HG03432 (cell line): ENCODE measurements around the gene CADPS2.

Experiments
- ATAC-seq: cut with Tn5 transposase; IDR thresholded peaks from one replicate; pipeline ENCODE4 v1.9.1; 2021; ENCODE audit warnings: mild to moderate bottlenecking, moderate library complexity; ENCODE audit not compliant: unreplicated experiment

The CADPS2 gene

GRCh38 chr7:122327969-122328368 lies 558.3 kb downstream of the CADPS2 start:
- ATAC-seq: no peak

- no peak for ATAC-seq
Measured at GRCh38 chr7:122316467-122317388, 569.5 kb downstream of the CADPS2 start.

DNA sequence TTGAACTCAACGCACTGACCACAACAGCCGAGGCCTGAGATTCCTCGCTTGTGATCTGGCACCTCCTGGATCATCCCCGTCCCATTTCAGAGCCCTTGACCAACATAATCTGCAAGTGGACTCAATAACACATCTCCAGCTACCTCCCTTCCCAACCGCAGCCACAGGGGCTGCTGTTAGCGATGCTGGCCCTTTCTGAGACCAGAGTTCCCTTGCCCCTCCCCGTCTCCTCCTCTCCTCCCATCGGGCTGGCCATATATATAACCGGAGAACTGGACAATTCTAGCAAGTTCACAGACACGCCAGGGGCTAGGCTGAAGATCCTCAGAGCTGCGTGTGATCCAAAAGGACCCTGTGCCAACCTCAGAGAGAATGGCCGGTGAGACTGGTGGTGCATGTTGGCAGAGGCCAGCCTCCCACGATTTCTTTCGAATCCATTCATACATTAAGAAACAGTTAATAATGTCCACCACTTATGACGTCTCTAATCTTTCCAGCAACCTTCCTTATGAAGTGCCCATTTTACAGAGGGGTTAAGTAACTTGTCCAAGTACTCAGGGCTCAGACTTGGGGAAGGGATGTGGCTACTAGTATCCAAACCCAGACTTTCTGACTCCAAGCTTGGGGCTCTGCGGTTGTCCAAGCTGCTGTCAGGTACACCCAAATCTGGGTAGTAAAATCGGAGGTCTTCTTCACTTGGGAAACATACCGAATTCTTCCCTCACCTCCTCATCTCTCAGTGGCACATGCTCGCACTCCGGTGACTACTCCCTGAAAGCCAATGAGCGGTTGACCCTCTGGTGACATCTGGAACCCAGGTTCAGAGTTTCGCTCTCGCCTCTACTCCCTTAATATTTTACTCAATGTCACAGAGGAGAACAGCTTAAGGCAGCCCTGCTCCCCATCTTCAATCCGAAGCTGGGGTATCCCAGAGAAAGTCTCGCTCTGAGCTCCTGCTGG lies 570.5 kb downstream of the CADPS2 start:
- no peak for ATAC-seq

DNA sequence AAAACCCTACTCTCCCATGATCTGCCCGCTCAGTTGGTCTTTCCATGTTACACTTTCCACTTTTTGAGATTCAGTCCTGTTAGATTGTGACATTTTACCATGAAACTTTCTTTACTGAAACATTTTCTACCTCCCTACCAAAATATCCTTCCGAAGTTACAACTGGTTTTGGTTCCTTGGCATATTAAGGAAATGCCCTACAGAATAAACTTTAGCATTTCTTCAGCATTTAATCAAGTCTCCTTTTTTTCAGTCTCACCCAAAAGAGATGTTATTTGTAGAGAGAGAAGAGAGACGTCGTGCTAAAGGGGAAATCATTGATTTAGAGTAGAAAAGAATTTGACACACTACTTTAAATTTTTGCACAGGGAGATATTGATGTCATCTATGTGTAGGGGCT lies 572.0 kb downstream of the CADPS2 start:
- no peak for ATAC-seq

DNA sequence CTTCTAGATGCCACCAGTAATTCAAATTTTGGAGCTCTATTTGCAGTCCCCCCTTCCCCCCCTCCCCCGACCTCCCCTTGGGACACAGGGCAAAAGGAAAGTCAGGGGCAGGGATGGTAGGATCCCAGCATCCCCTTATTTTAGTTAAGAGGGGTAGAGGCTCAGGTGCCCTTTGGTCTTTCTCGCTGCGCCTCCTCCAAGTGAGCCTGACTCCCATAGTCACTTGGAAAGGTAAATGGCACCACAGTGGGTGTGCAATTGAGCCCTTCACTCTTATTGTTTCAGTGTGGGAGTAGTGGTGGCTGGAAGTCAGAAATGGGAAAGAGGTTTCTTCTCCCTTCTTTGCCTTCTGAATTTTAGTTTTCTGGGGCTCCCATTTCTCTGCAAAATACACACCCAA lies 573.5 kb downstream of the CADPS2 start:
- ATAC-seq: no peak

DNA sequence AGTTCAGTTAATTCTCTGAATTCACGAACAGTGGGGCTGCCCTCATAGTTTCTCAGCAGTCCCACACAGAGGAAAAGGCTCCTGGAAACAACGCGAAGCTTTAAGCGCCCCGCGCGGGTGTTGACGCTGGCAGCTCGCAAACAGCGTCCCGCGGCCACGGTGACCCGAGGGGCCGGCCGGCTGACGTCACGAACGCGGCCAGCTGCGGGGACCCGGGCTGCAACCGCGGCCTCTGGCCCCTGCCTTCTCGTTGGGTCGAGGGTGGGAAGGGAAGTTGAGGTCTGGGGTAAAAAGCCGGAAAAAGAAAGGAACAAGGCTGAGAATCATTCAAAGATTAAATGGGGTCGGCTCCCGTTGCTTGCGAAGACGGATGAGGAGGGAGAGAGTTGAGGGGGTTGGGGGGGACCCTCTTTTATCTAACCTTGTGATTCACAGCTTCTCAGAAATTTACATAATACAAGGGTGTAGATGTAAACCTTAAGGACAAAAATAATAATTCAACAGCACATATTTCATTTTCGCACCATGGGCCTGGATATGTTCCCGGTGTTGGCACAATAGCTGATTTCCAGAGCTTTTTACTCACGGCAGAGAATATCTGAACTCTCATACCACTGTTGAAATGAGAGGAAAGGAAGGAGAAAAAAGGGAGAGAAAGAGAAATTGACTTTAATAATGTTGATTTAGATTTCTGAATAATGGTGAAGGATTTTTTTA lies 574.4 kb downstream of the CADPS2 start:
- ATAC-seq: no peak

DNA sequence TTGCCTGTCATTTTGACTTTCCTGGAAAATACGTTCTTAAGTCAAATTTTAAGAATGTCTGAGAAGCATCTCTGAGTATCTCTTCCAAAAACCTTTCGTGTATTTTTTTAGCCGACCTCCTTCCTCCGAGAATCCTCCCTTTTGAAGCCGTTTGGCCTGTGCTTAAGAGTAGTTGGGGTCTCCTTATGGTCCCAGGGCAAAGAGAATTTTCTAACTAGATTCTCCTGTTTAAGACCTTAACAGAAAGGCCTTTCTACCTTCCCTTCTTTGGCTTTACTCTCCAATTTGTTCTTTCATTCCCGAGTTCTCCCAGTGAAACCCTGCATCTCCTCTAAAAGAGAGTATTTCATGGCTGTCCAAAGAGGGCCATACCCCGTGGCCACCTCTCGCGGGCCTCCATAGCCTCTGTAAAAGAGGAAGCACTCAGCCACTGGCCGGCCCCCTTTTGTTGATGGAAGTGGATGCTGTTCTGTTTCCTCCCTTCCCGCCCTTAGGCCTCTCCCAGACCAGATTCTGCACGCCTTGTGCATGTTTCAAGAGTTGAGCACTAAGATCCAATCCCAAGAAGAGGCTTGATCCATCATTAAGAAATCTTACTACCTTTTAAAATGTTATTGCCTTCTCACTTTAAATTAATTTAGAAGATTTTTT lies 575.1 kb downstream of the CADPS2 start:
- ATAC-seq: no peak

DNA sequence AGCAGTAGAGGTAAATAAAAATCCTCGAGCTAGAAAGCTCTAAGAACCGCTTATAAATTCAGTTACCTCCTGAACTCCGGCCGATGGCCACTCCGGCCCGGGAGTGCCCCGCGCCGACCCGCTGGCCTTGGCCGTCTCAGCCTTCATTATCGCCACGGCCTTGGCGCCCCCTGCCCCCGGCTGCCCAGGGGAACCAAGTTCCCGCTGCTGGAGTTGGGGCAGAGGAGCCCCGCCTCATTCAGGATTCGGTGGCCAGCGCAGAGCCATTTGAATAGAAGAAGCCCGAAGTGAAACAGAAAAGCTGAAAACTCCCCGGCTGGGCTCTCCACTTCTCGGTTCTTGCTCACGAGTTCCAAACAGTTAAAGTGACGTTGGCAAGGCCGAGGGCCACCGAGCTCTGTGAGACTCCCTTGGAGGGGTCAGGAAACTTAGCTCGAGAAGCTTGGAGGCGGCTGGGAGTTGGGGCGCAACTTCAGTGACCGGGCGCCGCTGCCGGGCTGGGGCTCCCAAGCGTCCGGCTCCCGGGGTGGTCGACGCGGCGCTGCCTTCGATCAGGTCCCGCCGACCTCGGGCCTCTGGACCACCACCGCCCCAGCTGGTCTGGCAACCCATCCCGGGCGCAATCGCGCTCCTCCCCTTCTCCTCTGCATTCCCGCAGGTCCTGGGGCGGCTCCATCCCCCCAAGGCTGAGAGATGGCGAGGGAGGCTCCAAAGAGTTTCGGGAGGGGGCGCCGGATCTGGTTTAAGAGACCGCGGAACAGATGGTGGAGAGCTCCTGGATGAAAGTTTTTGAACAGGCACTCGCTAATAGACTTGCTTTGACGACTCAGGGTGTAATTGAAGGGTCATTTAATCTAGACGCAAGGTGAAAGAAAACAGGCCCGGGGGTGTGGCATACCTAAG lies 575.9 kb downstream of the CADPS2 start:
- ATAC-seq: peak; percentile 65

- no peak for ATAC-seq
Measured at GRCh38 chr7:122309421-122309820, 576.8 kb downstream of the CADPS2 start.

DNA sequence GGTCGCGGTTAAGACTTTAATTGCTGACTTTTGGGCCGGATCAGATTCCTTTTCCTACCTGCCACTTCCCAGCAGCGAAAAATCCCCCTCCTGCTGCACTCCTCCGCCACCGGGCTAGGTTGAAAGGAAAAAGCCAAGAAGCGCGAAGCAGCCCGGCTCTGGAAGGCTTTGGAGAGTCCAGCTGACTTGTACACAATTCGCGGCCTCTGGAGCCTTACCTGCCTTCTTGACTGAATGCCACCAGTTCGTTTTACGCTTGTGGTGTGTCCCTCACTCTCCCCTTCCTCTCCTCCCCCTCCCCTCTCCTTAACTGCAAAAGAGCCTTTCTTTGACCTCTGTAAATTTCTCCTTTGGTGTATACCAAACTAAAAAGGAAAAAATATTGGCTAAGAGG lies 579.0 kb downstream of the CADPS2 start:
- no peak for ATAC-seq

DNA sequence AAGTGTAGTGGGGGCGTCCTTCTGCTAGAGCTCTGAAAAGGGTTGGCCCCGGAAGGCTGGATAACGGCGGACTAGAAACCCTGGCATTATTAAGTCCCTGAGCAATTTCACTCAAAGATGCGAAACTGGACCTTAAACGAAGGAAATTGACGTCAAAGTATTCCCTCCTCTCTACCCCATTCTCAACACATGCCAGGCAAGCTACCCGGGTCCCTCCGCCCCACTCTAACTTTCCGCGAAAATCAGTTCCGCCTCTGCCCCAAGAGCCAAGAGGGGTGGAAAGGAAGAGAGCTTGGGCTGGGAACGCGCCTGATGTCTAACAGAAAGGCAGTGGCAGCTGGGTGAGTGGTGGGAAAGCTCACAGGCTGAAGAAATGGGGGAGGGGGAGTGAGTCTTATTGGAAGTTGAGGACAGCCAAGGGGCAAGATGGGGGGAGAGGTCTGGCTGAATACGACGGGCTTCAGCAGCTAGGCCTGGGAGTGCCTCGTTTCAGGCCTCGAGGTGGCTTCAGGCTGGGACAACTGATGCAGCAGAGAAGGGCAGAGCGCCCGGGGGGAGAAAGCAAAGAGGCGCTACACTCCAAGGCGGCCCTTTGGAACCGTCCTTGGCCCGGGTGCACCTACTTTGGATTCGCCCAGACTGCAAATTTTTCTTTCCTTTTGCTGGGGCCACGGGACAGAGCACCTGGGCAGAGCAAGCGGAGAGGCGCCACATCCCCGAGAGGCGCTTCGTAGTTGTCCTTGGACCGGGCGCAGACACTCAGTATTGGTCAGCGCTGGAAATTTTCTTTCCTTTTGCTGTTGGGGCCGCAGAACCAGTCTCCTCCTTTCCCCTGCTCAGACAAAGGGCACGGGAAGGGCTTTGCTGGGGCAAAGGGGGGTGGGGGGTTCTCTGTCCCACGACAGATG lies 579.7 kb downstream of the CADPS2 start:
- ATAC-seq: no peak

DNA sequence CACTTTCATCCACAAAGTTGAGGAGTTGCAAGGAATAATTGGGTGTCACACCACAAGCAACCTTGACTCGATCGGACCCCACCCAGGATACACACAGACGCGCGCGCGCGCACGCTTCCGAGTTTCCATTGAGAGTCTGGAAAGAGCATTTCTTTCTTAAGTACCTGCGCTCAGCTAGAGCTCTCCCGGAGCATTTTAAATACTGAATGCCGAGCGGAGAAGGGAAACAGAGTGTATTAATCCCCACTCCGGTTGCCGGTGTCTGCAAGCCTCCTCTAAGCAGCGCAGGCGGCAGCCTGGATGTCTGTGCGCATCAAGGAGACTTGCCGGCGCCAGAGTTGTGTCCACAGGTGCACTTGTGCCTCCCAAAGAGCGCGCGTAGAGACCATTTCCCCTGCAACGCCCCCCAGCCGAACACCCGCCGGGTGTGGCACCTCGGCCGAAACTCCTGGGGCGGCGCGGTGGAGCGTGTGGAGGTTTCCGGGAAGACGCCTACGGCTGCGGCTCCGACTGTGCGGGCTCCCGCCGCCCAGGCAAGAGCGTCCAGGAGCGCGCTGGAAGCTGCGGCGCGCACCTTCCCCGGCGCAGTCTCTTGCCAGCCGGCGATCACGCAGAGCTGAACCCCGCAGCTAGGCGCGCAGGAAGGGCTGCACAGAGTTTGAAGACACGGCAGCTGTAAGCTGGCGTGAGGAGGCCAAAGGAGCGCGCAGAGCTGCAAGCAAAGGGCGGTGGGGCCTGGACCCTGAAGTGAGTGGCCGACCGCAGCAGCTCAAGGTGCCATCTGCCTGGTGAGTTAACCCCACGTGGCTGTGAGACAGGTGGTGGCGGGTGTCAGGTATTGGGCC lies 580.6 kb downstream of the CADPS2 start:
- ATAC-seq: no peak

DNA sequence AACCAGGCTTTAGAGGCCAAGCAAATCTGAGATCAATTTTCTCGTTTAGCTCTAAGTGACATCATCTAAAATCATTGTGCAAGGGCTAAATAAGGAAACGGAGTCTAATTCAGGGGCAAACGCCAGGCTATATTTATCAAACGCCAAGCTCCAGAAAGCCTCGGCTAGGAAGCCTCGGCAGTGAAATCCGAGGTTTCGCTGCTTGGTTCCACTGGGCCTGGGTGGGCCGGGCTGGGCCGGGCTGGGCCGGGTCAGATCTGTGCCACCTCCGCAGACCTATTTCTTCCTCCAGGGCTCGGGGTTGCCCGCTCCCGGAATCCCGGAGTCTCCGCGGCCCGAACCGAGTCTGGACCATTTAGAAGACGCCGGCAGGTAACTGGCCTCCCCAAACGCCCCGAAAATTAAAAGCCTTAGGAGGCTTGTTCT lies 581.3 kb downstream of the CADPS2 start:
- no peak for ATAC-seq

DNA sequence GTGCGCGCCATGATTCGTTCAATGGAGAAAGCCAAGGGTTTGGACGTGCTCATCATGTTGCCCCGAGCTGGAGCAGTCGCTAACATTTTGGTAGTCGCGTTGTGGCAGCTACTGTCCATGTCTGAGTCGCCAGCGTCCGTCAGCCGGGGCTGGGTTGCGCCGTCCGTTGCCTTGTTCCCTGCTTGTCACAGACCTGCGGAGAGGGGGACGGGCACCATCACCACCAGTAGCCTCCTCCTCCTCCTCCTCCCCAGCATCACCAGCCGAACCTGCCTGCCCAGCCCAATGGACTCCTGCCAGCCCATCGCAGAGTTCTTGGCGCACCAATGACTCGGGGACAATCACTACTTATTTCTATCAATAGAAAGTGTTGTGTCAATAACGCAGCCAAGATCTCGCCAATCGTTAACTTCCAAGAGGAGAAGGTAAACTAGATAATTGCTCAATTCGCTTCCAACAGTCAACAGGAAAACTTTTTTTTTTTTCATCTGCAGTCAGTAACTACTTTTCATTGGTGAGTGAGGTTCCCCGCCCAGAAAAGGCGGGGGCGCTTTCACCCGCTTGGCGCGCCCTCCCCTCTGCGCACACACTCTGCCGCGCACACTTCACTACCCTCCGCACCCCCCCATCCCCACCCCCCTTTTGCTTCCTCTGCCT lies 581.8 kb downstream of the CADPS2 start, which contains the start of gene FEZF1:
FEZF1 (minus strand) TSS at position 432 of the 657 bp plus-strand sequence; CDS start at position 119, 313 bp downstream.
- no peak for ATAC-seq

- no peak for ATAC-seq
Measured at GRCh38 chr7:122303531-122304318, 582.5 kb downstream of the CADPS2 start.
